Smooth muscle cell (in vitro differentiated cells): ENCODE results near the gene LOXL3. TPM values are rescaled to one million over a fixed set of nuclear protein-coding genes. Genes with fewer than 3 reads are reported as not detected.

ENCODE experiments used
- DNase-seq: peaks from one replicate; lab custom pipeline; 2025; ENCODE audit not compliant: unreplicated experiment; lab: John Stamatoyannopoulos, UW
- H2AFZ ChIP-seq: fragments of 200-600 bp; sonication (generic); 2 replicates; pipeline ENCODE4 v1.6.0; 2016; ENCODE audit warnings: antibody characterized with exemption, low read depth, mild to moderate bottlenecking
- H3F3A ChIP-seq: fragments of 200-600 bp; sonication (generic); 2 replicates; pipeline ENCODE4 v1.6.0; 2017; ENCODE audit warnings: antibody characterized with exemption, low read depth
- H3K27ac ChIP-seq: fragments of 200-600 bp; sonication (generic); 2 replicates; pipeline ENCODE4 v1.5.1; 2016; ENCODE audit warnings: low read depth, mild to moderate bottlenecking
- H3K27me3 ChIP-seq: fragments of 200-600 bp; sonication (generic); 2 replicates; pipeline ENCODE4 v1.6.1; 2016; ENCODE audit warnings: low read depth, mild to moderate bottlenecking
- H3K36me3 ChIP-seq: fragments of 200-600 bp; sonication (generic); 2 replicates; pipeline ENCODE4 v1.5.1; 2016; ENCODE audit warnings: low read depth
- H3K4me1 ChIP-seq: fragments of 200-600 bp; sonication (generic); 2 replicates; pipeline ENCODE4 v1.5.1; 2016; ENCODE audit warnings: low read depth
- H3K4me2 ChIP-seq: fragments of 200-600 bp; sonication (generic); 2 replicates; pipeline ENCODE4 v1.6.0; 2016; ENCODE audit warnings: mild to moderate bottlenecking
- H3K4me3 ChIP-seq: fragments of 200-600 bp; sonication (generic); 2 replicates; pipeline ENCODE4 v1.5.1; 2016; ENCODE audit warnings: mild to moderate bottlenecking
- H3K79me2 ChIP-seq: fragments of 200-600 bp; sonication (generic); 2 replicates; pipeline ENCODE4 v1.6.0; 2016; ENCODE audit warnings: low read depth, mild to moderate bottlenecking
- H3K9ac ChIP-seq: fragments of 200-600 bp; sonication (generic); 2 replicates; pipeline ENCODE4 v1.6.0; 2016; ENCODE audit warnings: low read depth
- H3K9me3 ChIP-seq: fragments of 200-600 bp; sonication (generic); replicated peaks from 2 replicates; pipeline ENCODE4 v1.5.1; 2016; ENCODE audit warnings: low read depth
- H4K20me1 ChIP-seq: fragments of 200-600 bp; sonication (generic); 2 replicates; pipeline ENCODE4 v1.6.0; 2016; ENCODE audit warnings: low read depth
- WGBS: methylation state at CpG from one replicate; pipeline ENCODE4 v1.1.7; 2016; ENCODE audit warnings: low lambda C conversion rate; 5-methylcytosine and 5-hydroxymethylcytosine counted together
- polyA plus RNA-seq: library from polyadenylated mRNA; unstranded; fragments of >200 nt; fragmentation: Nextera tagmentation; extraction: Ambion mirVana; gene quantifications from 2 replicates; pipeline ENCODE4 v1.2.1, GENCODE V29; 2016
- total RNA-seq: library from RNA; depleted of rRNA; stranded (reverse); fragments of >200 nt; gene quantifications from 2 replicates; pipeline ENCODE4 v1.2.3, GENCODE V29; 2014
- TF ChIP-seq, protein P1 (sequence below): fragments of 200-600 bp; sonication (generic); IDR thresholded peaks from 2 replicates; pipeline ENCODE4 v1.5.1; 2017; ENCODE audit warnings: borderline replicate concordance, mild to moderate bottlenecking, antibody characterized with exemption; ENCODE audit not compliant: insufficient read depth, poor library complexity, severe bottlenecking

LOXL3 gene
- total and polyA plus RNA-seq, 2 experiments from 2014 or later = 123 to 190 TPM

DNA sequence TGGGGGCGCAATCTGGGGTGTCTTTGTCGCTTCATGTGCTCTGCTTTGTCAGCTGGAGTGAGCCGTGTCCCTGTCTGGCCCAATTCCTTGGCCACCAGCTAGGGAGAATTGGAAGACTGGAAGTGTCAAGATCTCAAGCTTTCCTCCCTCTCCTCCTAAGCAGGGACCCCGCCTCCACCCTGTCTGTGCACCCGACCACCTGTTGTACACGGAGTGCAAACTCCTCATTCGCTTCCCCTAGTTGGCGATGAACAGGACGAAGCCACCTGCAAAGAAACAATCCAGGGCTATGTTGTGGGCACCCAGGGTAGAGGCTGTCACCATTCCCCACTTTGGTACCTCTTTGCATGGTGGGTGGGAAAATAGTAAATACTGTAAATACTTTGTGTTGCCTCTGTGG lies 26.0 kb downstream of the LOXL3 start:
- TF ChIP-seq, protein P1, sequence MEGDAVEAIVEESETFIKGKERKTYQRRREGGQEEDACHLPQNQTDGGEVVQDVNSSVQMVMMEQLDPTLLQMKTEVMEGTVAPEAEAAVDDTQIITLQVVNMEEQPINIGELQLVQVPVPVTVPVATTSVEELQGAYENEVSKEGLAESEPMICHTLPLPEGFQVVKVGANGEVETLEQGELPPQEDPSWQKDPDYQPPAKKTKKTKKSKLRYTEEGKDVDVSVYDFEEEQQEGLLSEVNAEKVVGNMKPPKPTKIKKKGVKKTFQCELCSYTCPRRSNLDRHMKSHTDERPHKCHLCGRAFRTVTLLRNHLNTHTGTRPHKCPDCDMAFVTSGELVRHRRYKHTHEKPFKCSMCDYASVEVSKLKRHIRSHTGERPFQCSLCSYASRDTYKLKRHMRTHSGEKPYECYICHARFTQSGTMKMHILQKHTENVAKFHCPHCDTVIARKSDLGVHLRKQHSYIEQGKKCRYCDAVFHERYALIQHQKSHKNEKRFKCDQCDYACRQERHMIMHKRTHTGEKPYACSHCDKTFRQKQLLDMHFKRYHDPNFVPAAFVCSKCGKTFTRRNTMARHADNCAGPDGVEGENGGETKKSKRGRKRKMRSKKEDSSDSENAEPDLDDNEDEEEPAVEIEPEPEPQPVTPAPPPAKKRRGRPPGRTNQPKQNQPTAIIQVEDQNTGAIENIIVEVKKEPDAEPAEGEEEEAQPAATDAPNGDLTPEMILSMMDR = no peak
- H3K36me3 ChIP-seq = no peaks in the 10 kb centered on the region
- H3K4me2 ChIP-seq = no peak overlapping the region
- H3K9me3 ChIP-seq = no peaks in the 10 kb centered on the region
- no peak overlapping the region for H3K4me3 ChIP-seq
- H3F3A ChIP-seq = peaks cover 15% of the 10 kb centered on the region
- no peak overlapping the region for H3K27ac ChIP-seq
- peaks cover 28% of the 10 kb centered on the region for H3K79me2 ChIP-seq
- no peak for DNase-seq
- H3K9ac ChIP-seq = no peak overlapping the region
- H4K20me1 ChIP-seq = peaks cover 11% of the 10 kb centered on the region
- no peaks in the 10 kb centered on the region for H3K27me3 ChIP-seq
- peaks cover 11% of the 10 kb centered on the region for H3K4me1 ChIP-seq
- 98% methylated on average over 9 of the region's 9 CpGs for WGBS
- no peak overlapping the region for H2AFZ ChIP-seq

DNA sequence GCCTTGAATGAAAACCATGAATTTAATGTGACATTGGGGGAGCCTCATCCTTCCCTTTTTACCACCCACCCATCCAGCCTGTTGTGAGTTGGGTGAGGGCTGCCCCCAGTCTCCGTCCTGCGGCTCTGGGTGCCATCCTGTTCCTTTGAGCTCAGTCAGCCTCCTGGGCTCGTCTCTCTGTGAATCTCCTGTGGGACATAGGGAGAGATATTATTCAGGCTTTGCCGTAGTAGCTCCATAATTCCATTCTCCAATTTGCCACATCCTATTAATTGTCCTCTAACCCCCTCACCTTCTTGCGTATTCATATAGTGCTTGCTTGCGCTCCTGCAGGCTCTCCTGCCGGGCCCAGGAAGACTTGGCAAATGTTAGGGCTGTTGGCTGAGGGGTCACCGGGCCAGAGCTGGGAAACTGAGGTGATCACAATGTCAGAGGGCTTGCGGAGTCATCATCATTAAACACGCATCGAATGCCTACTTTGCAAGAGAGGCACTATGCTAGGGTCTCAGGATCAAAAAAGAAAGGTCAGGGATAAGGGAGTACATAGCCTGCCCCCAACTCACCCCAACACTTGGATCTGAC lies 27.0 kb downstream of the LOXL3 start:
- H3K27me3 ChIP-seq = peaks cover 7% of the 10 kb centered on the region
- peaks cover 28% of the 10 kb centered on the region for H3K79me2 ChIP-seq

DNA sequence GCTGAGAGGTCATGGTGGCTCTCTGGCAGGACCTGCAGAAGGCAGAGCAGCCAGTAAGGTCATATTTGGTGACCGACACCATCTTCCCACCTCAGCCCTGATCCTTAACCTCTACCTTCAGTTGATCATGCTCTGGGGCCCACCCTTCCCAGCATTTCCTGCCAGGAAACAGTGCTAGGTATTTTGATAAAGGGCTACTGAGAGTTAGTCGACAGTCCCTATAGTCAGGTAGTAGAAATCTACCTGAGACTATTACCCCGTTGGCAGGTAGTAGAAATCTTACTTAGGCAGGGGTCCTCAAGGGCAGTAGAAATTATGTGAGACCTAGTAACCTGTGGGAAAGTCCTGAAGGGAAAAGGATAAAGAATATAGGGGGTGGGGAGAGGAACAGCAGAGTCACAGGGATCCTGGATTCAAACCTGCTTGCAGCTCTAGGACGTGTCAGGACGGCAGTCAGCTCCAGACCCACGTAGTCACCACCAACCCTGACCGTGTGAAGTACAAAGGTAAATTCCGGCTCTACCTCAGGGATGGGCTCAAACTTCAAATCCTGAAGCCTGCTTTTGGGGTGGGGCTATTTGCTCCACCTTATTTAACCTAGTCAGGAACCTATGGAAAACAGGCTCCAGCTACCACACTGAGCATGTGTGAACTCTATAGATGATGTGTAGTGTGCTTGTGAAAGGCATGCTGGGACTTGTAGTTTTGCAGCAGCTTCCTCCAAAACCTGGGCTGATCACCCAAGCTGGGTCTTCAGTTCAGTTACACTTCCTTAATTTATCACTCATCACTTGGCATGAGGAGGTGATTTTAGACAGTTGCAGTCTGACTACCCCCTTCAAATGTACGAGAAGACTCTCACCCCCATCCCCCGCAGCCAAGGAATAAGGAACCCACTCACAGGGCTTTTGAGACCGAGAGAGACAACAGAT lies 27.8 kb downstream of the LOXL3 start, which contains the start of gene DQX1:
DQX1 (minus strand) TSS at position 515 of the 932 bp plus-strand sequence; CDS start at position 13, 502 bp downstream.
- H3K4me3 ChIP-seq = no peak within 1 kb of the TSS
- H3K79me2 ChIP-seq = peaks cover 24% of the 10 kb centered on the region
- peaks cover 10% of the 10 kb centered on the region for H3K4me1 ChIP-seq
- H3K36me3 ChIP-seq = no peaks in the 10 kb centered on the region
- no peak within 1 kb of the TSS for H3K27ac ChIP-seq
- peaks cover 14% of the 10 kb centered on the region for H3K27me3 ChIP-seq
- peaks cover 5% of the 10 kb centered on the region for H3F3A ChIP-seq
- H3K4me2 ChIP-seq = no peak within 1 kb of the TSS
- no peak for DNase-seq
- no peaks in the 10 kb centered on the region for H3K9me3 ChIP-seq
- WGBS = 94% methylated on average over 11 of the region's 11 CpGs
- H2AFZ ChIP-seq = no peak within 1 kb of the TSS
- H4K20me1 ChIP-seq = peaks cover 11% of the 10 kb centered on the region
- TF ChIP-seq, protein P1 = no peak
- no peak within 1 kb of the TSS for H3K9ac ChIP-seq

More for the DNA sequence above, 27.0 kb downstream of the LOXL3 start:
- Histone ChIP-seq H3K9ac (no peak overlapping the region), H3K9me3 (no peaks in the 10 kb centered on the region), H3K36me3 (no peaks in the 10 kb centered on the region), H3K4me2 (no peak overlapping the region), H4K20me1 (peaks cover 11% of the 10 kb centered on the region), H2AFZ (no peak overlapping the region), H3K27ac (no peak overlapping the region), H3K4me1 (peaks cover 11% of the 10 kb centered on the region), H3K4me3 (no peak overlapping the region), H3F3A (peaks cover 11% of the 10 kb centered on the region)
- 97% methylated on average over 11 of the region's 11 CpGs for WGBS
- DNase-seq = no peak
- TF ChIP-seq, protein P1 = no peak
